SU-DHL-6 (cell line): Measurements from ENCODE around the gene MFAP3L.

Source experiments
- H2AFZ ChIP-seq: fragments of 200-600 bp; sonication (generic); 2 replicates; pipeline ENCODE4 v1.6.1; 2014; ENCODE audit warnings: low read depth, mild to moderate bottlenecking, moderate library complexity, mixed read lengths, antibody characterized with exemption, low read length; ENCODE audit not compliant: severe bottlenecking
- H3F3A ChIP-seq: fragments of 200-600 bp; shearing (Covaris generic); 2 replicates; pipeline ENCODE4 v1.6.0; 2016; ENCODE audit warnings: antibody characterized with exemption, mild to moderate bottlenecking; ENCODE audit not compliant: insufficient read depth
- H3K27ac ChIP-seq: fragments of 200-600 bp; sonication (generic); 2 replicates; pipeline ENCODE4 v1.5.1; 2016; ENCODE audit warnings: low read depth, mild to moderate bottlenecking, low read length, moderate library complexity, mixed read lengths
- H3K27me3 ChIP-seq: fragments of 200-600 bp; sonication (generic), shearing (Covaris generic); 2 replicates; pipeline ENCODE4 v1.6.0; 2014; ENCODE audit warnings: mild to moderate bottlenecking, low read length
- H3K36me3 ChIP-seq: fragments of 200-600 bp; sonication (generic); 2 replicates; pipeline ENCODE4 v1.6.1; 2014; ENCODE audit warnings: mild to moderate bottlenecking, low read length, mixed read lengths
- H3K4me2 ChIP-seq: fragments of 300-600, 200-600 bp; shearing (Covaris generic), sonication (generic); 2 replicates; pipeline ENCODE4 v1.6.0; 2014; ENCODE audit warnings: low read length, low read depth, mild to moderate bottlenecking; ENCODE audit not compliant: poor library complexity, severe bottlenecking
- H3K4me3 ChIP-seq: fragments of 200-600 bp; sonication (generic); 2 replicates; pipeline ENCODE4 v1.5.1; 2014; ENCODE audit warnings: antibody characterized with exemption, low read length, mild to moderate bottlenecking, mixed read lengths; ENCODE audit not compliant: insufficient read depth, poor library complexity, severe bottlenecking
- H3K79me2 ChIP-seq: fragments of 200-600 bp; sonication (generic); 2 replicates; pipeline ENCODE4 v1.6.1; 2014; ENCODE audit warnings: mild to moderate bottlenecking, low read length, moderate library complexity; ENCODE audit not compliant: insufficient read depth
- H3K9ac ChIP-seq: fragments of 200-600 bp; sonication (generic); 2 replicates; pipeline ENCODE4 v1.7.0; 2014; ENCODE audit warnings: mild to moderate bottlenecking, low read length
- H3K9me2 ChIP-seq: fragments of 200-600 bp; sonication (generic); replicated peaks from 2 replicates; pipeline ENCODE4 v1.6.1; 2014; ENCODE audit warnings: low read length; ENCODE audit not compliant: insufficient read depth
- H3K9me3 ChIP-seq: fragments of 200-600 bp; sonication (generic); 2 replicates; pipeline ENCODE4 v1.6.1; 2014; ENCODE audit warnings: low read length, mixed read lengths; ENCODE audit not compliant: insufficient read depth
- H4K20me1 ChIP-seq: fragments of 200-600 bp; sonication (generic); 2 replicates; pipeline ENCODE4 v1.6.1; 2014; ENCODE audit warnings: low read depth, mild to moderate bottlenecking, antibody characterized with exemption, low read length, moderate library complexity, mixed read lengths
- CTCF ChIP-seq: fragments of 200-600 bp; sonication (generic); IDR thresholded peaks from one replicate; pipeline ENCODE4 v1.5.1; 2017; ENCODE audit warnings: antibody characterized with exemption, mild to moderate bottlenecking, low read length, moderate library complexity; ENCODE audit not compliant: insufficient read depth, poor library complexity, severe bottlenecking
- EZH2phosphoT487 ChIP-seq: fragments of 200-600 bp; sonication (generic), shearing (Covaris generic); conservative IDR thresholded peaks from 2 replicates; pipeline ENCODE4 v1.6.1; 2018; ENCODE audit warnings: mild to moderate bottlenecking, antibody characterized with exemption, low read length, moderate library complexity, mixed read lengths

Gene MFAP3L

DNA sequence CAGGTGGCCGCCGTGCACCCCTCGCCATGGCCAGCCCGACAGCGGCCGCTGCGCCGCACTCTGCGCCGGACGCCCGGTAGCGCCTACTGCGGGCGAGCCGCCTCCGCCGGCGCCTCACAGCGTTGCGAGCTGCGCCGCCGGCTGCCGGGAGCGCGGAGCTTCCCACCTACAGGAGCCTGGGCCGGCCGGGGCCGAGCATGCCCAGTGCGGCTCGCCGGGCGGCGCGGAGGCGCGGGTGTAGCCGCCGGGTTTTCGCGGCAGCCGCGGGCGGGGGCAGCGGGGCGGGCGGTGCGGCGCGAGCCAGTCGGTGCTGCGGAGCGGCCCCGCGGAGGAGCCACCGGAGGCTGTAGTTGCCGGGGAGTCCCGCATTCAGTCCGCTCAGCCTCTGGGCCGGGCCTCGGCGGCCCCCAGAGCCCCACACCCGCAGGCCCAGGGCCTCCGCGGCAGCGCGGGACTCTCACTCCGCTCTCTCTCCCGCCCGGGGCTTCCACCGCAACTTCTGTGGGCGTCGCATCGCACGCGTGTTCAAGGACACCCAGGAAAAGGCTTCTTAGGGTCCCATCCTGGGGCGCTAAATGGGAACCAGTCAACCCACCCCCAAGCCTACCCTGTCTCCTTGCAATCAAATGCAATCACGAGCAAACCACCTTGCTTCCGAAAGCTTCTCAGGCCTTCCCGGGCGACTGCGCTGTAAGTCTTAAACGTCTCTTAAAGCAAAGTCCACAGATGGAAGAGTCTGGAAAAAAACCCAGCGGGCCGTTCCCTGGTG lies at the start of gene MFAP3L:
Gene MFAP3L, minus strand, starts transcription at position 143 of the 769 bp plus-strand sequence. CDS start 20,518 bp downstream, outside the sequence.
- Histone ChIP-seq H3K4me3 (no peak within 1 kb of the TSS), H3K79me2 (no peaks in the 10 kb centered on the region), H3K27ac (no peak within 1 kb of the TSS), H3K4me2 (no peak within 1 kb of the TSS), H4K20me1 (no peaks in the 10 kb centered on the region), H3K27me3 (no peaks in the 10 kb centered on the region), H3K9me2 (no peaks in the 10 kb centered on the region), H3K36me3 (no peaks in the 10 kb centered on the region), H2AFZ (no peak within 1 kb of the TSS), H3F3A (no peaks in the 10 kb centered on the region), H3K9me3 (no peaks in the 10 kb centered on the region), H3K9ac (no peak within 1 kb of the TSS)
- TF ChIP-seq EZH2phosphoT487: no peak
- TF ChIP-seq CTCF: no peak

- H2AFZ ChIP-seq: no peak overlapping the region
- H4K20me1 ChIP-seq: no peaks in the 10 kb centered on the region
- H3F3A ChIP-seq: no peaks in the 10 kb centered on the region
- H3K4me2 ChIP-seq: no peak overlapping the region
- TF ChIP-seq EZH2phosphoT487 (no peak), CTCF (no peak)
- no peaks in the 10 kb centered on the region for H3K9me2 ChIP-seq
- no peak overlapping the region for H3K27ac ChIP-seq
- H3K9me3 ChIP-seq: no peaks in the 10 kb centered on the region
- H3K79me2 ChIP-seq: no peaks in the 10 kb centered on the region
- H3K27me3 ChIP-seq: no peaks in the 10 kb centered on the region
- H3K9ac ChIP-seq: no peak overlapping the region
- no peak overlapping the region for H3K4me3 ChIP-seq
- H3K36me3 ChIP-seq: no peaks in the 10 kb centered on the region
These were observed 45.0 kb upstream of the MFAP3L start for GRCh38 chr4:170071196-170071595.

- TF ChIP-seq EZH2phosphoT487: no peak
- no peak for TF ChIP-seq CTCF
- H3F3A ChIP-seq: no peaks in the 10 kb centered on the region
- no peak overlapping the region for H3K9ac ChIP-seq
- H3K79me2 ChIP-seq: no peaks in the 10 kb centered on the region
- no peak overlapping the region for H3K4me3 ChIP-seq
- no peaks in the 10 kb centered on the region for H3K9me2 ChIP-seq
- no peak overlapping the region for H3K27ac ChIP-seq
- no peaks in the 10 kb centered on the region for H3K27me3 ChIP-seq
- H4K20me1 ChIP-seq: no peaks in the 10 kb centered on the region
- H3K4me2 ChIP-seq: no peak overlapping the region
- H3K9me3 ChIP-seq: no peaks in the 10 kb centered on the region
- no peaks in the 10 kb centered on the region for H3K36me3 ChIP-seq
- H2AFZ ChIP-seq: no peak overlapping the region
These were observed 42.4 kb upstream of the MFAP3L start for GRCh38 chr4:170068438-170069128.
